MCF 10A (cell line): ENCODE data around the gene TMEM107. TPM values are rescaled to one million over a fixed set of nuclear protein-coding genes. Genes with fewer than 3 reads are reported as not detected.

ENCODE experiments used
- BruUV-seq: library from RNA; stranded (reverse); fragments of 400-500 nt; replicated peaks from 2 replicates; lab custom pipeline; 2021; lab: Mats Ljungman, UMichigan
- CTCF ChIA-PET: fragments of 300-600 bp; sonication (Branson Sonifier 250); formaldehyde crosslinking; extraction: SDS; loops from one replicate; lab custom pipeline; 2021; ENCODE audit warnings: antibody characterized with exemption, inconsistent platforms; lab: Yijun Ruan, JAX
- POLR2A ChIA-PET: fragments of 300-600, 350-650 bp; sonication (Branson Sonifier 250); formaldehyde crosslinking; extraction: SDS; loops from one replicate; lab custom pipeline; 2020; ENCODE audit warnings: antibody characterized with exemption, inconsistent platforms; lab: Yijun Ruan, JAX
- DNase-seq: peaks from one replicate; pipeline ENCODE4 v3.0.0-alpha.2; 2018; ENCODE audit not compliant: unreplicated experiment
- H3K27ac Mint-ChIP-seq: one replicate; pipeline ENCODE4 v1.8.0; 2022; ENCODE audit warnings: mild to moderate bottlenecking, low read depth, mixed read lengths; ENCODE audit not compliant: unreplicated experiment
- H3K27me3 Mint-ChIP-seq: one replicate; pipeline ENCODE4 v1.8.0; 2022; ENCODE audit warnings: mixed read lengths; ENCODE audit not compliant: insufficient read depth, unreplicated experiment
- H3K36me3 Mint-ChIP-seq: one replicate; pipeline ENCODE4 v1.8.0; 2022; ENCODE audit warnings: mild to moderate bottlenecking, moderate library complexity, mixed read lengths; ENCODE audit not compliant: insufficient read depth, unreplicated experiment
- H3K4me1 Mint-ChIP-seq: one replicate; pipeline ENCODE4 v1.8.0; 2022; ENCODE audit warnings: mixed read lengths; ENCODE audit not compliant: insufficient read depth, unreplicated experiment
- H3K4me3 Mint-ChIP-seq: one replicate; pipeline ENCODE4 v1.8.0; 2022; ENCODE audit warnings: mild to moderate bottlenecking, moderate library complexity, mixed read lengths; ENCODE audit not compliant: unreplicated experiment
- H3K9me3 Mint-ChIP-seq: one replicate; pipeline ENCODE4 v1.8.0; 2022; ENCODE audit warnings: mixed read lengths; ENCODE audit not compliant: unreplicated experiment
- intact Hi-C: fragments of 100-400 bp; cut with micrococcal nuclease; formaldehyde crosslinking; loops from 2 replicates; pipeline ENCODE4 v1.14.1; 2022
- total RNA-seq: library from RNA; stranded (reverse); gene quantifications from 2 replicates; pipeline ENCODE4 v1.2.3, GENCODE V29; 2022
- TF ChIP-seq, protein P1 (sequence below): fragments of 200-600 bp; IDR thresholded peaks from one replicate; pipeline ENCODE4 v1.8.0; 2022; ENCODE audit warnings: antibody characterized with exemption, mild to moderate bottlenecking; ENCODE audit not compliant: unreplicated experiment

TMEM107 gene
- total RNA-seq, 1 experiment from 2014 or later, result 8.4 TPM

DNA sequence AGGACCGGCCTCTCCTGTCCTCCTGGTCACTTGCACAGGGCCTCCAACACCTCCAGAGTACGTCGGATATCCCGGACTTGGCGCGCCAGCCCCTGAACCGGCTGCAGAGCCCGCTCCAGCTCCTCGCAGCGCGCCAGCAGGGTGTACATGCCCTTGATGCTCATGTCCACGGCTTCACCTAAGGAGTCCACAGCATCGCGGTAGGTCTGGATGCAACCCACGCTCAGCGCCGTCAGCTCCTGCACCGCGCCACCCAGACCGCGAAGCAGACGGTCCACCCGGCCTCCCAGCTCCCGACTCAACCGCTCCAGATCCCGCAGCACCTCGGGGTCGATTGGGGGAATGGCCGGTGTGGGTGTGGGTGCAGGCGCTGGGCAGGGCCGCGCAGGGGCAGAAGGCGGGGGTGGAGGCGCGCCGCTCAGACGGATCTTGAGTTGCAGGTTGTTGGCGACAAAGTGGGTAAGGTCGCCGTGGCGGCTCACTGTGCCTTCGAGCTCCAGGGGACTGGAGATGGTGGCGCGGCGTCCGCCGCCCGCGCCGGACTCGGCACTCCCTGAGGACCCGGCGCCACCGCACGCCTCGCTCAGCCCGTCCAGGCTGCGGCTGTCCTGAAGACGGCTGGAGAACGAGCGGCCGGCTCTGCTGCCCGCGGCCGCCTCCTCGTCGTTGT, 13.0 kb upstream of the TMEM107 start:
- Mint-ChIP-seq H3K9me3 (no peaks in the 10 kb centered on the region), H3K27ac (peak overlapping the region; percentile 59), H3K27me3 (no peaks in the 10 kb centered on the region), H3K4me1 (no peaks in the 10 kb centered on the region), H3K36me3 (peaks cover 8% of the 10 kb centered on the region), H3K4me3 (no peak overlapping the region)
- BruUV-seq, result no TSS peak
- intact Hi-C loops, result no loop called here
- CTCF ChIA-PET, result interaction anchor here (0.7 to 5.9 kb wide), 7 partner anchors 11 to 112 kb away, joined by 3 to 42 read pairs (median 4); no protein-coding TSS in a partner anchor
- POLR2A ChIA-PET, result interaction anchor here (1.2 to 12.5 kb wide), 14 partner anchors 14 to 106 kb away, joined by 3 to 352 read pairs (median 18); partner anchors contain the start of genes ALOXE3, AURKB, CTC1 and PER1
- TF ChIP-seq, protein P1, sequence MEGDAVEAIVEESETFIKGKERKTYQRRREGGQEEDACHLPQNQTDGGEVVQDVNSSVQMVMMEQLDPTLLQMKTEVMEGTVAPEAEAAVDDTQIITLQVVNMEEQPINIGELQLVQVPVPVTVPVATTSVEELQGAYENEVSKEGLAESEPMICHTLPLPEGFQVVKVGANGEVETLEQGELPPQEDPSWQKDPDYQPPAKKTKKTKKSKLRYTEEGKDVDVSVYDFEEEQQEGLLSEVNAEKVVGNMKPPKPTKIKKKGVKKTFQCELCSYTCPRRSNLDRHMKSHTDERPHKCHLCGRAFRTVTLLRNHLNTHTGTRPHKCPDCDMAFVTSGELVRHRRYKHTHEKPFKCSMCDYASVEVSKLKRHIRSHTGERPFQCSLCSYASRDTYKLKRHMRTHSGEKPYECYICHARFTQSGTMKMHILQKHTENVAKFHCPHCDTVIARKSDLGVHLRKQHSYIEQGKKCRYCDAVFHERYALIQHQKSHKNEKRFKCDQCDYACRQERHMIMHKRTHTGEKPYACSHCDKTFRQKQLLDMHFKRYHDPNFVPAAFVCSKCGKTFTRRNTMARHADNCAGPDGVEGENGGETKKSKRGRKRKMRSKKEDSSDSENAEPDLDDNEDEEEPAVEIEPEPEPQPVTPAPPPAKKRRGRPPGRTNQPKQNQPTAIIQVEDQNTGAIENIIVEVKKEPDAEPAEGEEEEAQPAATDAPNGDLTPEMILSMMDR, result no peak
- peak; percentile 9 for DNase-seq

DNA sequence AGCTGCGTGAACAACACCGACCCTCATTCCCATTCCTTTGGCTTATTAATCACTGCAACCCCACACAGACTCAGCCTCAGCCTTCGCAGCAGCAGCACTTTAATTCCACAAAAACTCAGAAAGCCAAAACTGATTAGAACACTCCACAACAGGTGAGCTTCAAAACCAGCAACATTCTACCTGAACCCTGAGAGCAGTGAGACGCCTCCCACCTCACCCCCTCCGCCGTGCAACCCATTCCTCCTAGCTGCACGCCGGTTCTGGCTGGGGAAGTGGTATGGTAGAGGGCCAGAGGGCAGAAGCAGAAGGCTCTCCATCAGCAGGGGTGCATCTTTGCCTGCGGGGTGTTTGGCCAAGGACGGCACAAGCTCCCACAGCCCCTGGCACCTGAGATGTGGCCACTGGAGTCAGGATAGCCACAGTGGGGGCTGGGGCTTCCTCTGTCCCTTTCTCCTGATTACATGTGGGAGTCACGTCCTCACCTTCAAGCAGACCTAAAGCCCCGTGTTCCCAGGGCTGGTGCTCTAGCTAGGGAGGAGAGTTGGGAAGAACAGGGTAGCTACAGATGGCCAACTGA, 12.2 kb upstream of the TMEM107 start:
- Mint-ChIP-seq H3K4me3 (no peak overlapping the region), H3K36me3 (peaks cover 8% of the 10 kb centered on the region), H3K27me3 (no peaks in the 10 kb centered on the region), H3K9me3 (no peaks in the 10 kb centered on the region), H3K27ac (no peak overlapping the region), H3K4me1 (no peaks in the 10 kb centered on the region)
- BruUV-seq, result no TSS peak
- TF ChIP-seq, protein P1, result no peak
- POLR2A ChIA-PET, result interaction anchor here (0.7 to 12.5 kb wide), 21 partner anchors 8 to 346 kb away, joined by 3 to 352 read pairs (median 8); partner anchors contain the start of genes ALOXE3, AURKB, CTC1 and HES7
- peak; percentile 9 for DNase-seq
- intact Hi-C loops, result loop anchor here (1.0 kb wide), 1 partner anchor 112 kb away; no protein-coding TSS in a partner anchor
- CTCF ChIA-PET, result interaction anchor here (0.8 to 5.9 kb wide), 5 partner anchors 11 to 113 kb away, joined by 4 to 42 read pairs (median 7); no protein-coding TSS in a partner anchor

DNA sequence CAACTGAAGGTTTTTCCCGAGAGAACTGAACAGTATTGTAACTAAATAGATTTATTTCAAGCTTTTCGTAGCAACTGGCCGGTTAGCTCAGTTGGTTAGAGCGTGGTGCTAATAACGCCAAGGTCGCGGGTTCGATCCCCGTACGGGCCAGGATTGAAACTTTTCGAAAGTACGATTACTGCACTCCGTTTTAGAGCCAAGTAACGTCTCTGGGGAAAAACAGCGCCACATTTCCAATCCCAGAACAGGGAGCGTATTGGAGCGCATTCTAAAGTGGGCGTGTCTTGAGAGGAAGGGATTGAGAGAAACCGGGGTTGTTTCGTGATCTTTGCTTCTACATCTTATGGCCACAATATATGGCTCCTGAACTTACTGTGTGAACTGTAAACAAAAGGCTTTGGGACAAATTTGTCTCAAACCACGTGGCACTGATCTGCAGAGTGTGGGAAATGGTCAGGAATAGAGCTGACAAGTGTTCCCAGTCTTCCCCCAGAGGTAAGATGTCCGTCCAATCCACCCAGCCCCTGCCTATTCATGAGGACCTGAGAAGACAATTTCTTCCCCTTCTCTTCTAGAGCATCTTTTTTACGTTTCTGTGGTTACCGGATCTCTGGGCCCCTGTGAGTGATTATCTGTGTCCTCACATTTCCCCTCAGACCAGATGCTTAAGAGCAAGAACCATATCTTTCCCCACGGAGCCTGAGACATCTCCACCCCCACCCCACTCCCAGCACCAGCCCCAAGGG, 11.5 kb upstream of the TMEM107 start:
- ChIA-PET POLR2A (interaction anchor here (0.6 to 12.5 kb wide), 26 partner anchors 8 to 347 kb away, joined by 3 to 352 read pairs (median 7); partner anchors contain the start of genes ALOXE3, AURKB, CTC1 and HES7), CTCF (interaction anchor here (0.6 to 5.9 kb wide), 8 partner anchors 20 to 117 kb away, joined by 3 to 42 read pairs (median 4); no protein-coding TSS in a partner anchor)
- no peak overlapping the region for H3K4me3 Mint-ChIP-seq
- no peak overlapping the region for H3K27ac Mint-ChIP-seq
- intact Hi-C loops, result loop anchor here (1.0 to 2.0 kb wide), 7 partner anchors 14 to 113 kb away; no protein-coding TSS in a partner anchor
- peaks cover 8% of the 10 kb centered on the region for H3K36me3 Mint-ChIP-seq
- TF ChIP-seq, protein P1, result no peak
- no peaks in the 10 kb centered on the region for H3K27me3 Mint-ChIP-seq
- peak; percentile 99 for DNase-seq
- H3K4me1 Mint-ChIP-seq, result no peaks in the 10 kb centered on the region
- TSS peak; percentile 100 for BruUV-seq
- no peaks in the 10 kb centered on the region for H3K9me3 Mint-ChIP-seq
